GF-D8 (cell line): Measurements from ENCODE around the gene INTS14.

ENCODE experiments used
- DNase-seq: peaks from one replicate; lab custom pipeline; 2025; lab: John Stamatoyannopoulos, UW

INTS14 gene

DNA sequence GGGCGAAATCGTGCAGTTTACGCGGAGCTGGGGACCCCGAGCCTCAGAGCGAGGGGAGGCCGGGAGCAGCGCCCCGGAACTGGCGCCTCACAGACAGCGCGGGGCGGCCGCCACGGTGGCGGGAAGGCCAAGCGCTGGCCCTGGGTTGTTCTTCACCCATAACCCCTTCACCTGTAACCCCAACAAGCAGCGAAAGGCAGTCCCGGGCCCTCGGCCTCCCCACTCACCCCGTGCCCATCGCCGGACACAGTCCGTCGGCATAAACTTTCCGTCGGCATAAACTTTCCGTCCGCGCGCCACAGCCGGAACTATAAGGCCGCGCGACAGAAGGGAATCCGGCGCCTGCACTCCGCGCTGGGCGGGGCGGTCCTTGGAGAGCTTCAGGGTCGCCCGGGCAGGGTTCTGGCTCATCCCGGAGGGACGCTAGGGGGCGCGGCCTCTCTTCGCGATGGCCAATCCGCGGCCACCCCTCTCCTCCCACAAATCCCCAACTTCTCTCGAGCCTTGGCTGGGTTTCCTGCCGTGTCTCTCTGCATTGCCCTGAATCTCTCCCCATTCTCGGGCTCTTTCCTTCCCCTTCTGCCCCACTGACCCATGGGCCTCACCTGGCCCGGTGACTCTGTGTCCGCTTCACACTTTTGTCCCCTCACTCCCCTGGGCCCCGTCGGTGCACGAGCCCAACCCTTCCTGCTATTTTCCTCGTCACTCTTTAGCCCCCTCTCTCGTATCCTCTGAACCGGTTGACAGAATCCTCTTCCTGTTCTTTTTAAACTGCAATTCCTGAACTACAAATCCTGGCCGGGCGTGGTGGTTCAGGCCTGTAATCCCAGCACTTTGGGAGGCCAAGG is at the start of gene INTS14:
Gene INTS14 (minus strand): TSS at position 261 of the 848 bp plus-strand sequence. CDS start 3,751 bp downstream, outside the sequence.
- peak; percentile 87 for DNase-seq

DNA sequence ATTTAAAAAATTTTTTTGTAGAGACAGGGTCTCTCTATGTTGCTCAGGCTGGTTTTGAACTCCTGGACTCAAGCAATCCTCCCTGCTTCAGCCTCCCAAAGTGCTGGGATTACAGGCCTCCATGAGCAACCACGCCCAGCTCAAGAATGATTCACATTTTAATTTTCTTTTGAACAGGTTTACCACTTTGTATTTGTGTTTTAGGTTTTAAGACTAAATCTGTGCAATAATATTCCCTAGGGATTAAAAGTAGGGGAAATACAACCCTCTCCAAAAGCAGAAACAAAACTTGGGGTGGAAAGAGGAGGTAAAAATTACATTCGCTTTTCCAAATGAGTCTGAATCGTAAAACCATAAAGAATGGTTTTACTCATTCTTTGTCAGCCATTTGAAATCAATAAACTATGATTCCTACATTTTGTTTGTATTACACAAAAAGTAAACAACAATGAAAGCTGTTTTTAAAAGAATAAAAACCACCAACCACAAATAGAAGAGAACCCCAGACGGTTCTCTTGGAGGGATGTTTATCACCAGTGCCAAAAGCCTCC is 48.6 kb upstream of the INTS14 start:
- DNase-seq, result no peak

- no peak for DNase-seq
Observed at GRCh38 chr15:65655457-65655856, 44.5 kb upstream of the INTS14 start.

DNA sequence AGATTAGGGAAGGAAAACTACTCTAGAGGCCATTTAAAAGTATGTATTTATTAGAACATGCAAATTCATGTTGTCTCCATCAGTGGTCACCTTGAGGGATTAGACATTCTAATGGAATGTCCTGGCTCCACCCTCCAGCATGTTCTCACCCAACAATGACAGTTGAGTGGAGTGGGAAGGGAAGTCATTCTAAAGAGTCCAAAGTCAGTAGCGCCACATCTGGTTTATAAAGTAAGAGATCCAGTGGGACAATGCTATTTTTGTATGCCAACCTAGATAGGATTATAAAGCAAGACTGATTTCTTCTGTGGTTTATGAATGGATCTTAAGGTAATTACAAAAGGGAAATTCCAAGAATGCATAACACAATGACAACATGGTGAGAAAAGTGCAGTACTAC is 44.1 kb upstream of the INTS14 start:
- DNase-seq, result no peak

DNA sequence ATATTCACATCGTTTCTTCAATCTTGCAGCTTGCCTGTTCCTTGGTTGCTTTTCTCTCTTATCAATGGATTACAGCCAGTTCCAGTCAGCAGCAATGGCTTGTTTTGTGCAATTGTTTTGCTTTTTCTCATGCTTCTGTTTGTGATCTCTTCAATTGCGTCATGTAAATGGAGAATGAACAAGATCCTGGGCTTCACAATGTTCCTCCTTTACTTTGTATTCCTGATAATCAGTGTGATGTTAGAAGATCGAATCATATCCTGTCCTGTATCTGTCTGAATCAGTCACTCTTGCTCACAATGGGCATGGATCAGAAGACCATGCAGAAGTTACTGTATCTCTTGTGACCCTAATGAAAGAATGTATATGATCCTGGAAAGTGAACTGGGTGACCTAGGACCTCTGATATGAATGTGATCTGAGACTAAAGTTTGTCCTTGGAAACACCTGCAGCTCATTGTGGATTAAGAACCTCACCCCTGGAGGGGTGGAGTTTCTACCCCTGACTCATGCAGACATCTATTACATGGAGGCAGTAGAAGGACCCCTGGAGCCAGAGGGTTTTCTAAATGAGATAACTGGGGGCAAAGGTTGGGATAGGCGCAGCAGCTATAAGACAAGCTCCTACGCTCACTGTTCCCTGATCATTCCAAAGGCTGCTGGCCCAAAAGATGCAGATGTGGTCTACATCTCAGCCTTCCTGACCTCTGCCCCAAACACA is 43.0 kb upstream of the INTS14 start:
- no peak for DNase-seq

DNA sequence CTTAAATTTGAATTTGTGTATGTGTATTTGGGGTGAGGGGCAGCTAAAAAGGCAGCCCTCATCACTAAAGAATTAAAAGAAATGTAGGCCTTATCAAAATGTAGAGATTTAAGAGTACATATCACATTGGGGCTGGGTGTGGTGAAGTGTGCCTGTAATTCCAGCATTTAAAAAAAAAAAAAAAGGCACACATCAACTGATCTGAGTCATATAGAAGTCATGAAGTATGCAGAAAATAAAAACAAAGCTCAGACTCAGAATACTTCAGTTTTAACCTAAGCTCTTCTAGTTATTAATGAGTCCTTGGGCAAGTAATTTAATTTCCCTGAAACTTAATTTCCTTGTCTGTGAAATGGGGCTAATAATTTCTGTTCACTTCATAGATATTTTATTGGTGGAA is 42.4 kb upstream of the INTS14 start:
- no peak for DNase-seq

DNA sequence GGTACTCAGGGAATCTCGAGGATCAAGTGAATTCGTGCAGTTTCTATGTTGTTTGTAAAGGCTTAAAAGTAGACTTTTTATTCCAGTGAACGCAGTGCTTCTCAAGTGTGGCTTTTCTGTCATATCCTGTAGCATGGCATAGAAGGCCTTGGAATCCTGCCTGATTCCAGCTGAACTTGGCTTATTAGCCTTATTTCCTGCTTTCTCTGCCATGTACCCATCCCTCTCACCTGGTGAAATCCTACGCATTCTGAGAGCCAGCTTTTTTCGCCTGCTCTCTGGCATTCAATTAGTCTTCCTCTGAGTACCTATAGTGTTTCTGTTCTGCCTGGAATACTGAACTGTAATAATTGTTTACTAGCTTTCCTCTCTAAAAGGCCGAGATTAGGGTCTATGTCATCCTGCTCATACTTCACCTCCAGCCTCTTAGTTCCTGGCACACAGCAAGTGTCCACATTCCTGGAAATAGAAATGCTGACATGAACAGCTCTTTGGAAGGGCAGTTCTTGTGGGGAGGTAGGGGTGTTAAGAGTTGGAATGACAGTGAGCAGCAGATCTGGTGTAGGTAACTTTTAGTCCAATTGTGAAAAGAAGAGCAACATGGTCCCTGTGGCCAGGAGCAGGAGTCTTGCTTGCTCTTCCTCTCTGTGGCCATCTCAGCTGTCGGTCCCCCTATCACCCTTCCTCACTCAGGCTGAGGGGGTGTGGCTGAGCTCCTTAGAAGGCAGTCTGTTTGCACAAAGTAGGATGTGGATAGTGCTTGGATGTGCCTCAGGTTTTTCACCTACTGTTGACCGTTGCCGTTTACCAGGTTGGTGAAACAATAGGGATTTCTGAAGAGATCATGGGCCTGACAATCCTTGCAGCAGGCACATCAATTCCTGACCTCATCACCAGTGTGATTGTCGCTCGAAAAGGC is 41.2 kb upstream of the INTS14 start:
- no peak for DNase-seq

- DNase-seq, result no peak
Observed at GRCh38 chr15:65651042-65651322, 40.1 kb upstream of the INTS14 start.

GRCh38 chr15:65650312-65651041 is 39.5 kb upstream of the INTS14 start:
- no peak for DNase-seq

- DNase-seq, result no peak
Observed at GRCh38 chr15:65646486-65646885, 35.6 kb upstream of the INTS14 start.

DNA sequence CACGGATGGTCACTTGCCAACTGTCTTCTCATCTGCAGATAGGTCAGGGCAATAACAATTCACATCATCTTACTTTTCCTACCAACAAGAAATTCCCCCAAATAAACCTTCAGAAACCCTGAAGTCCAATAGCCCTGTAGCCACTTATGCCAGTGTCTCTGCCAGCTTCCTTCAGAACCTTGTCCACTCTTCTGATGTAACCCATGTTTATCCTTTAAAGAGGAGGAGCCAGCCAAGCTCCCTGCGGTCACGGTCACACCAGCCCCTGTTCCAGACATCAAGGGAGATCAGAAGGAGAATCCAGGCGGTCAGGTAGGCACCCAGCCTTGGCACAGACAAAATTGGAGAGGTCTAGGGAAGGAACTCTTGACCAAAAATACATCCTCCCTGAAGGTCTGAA is 34.5 kb upstream of the INTS14 start:
- DNase-seq, result no peak

GRCh38 chr15:65644282-65644681 is 33.4 kb upstream of the INTS14 start:
- no peak for DNase-seq

DNA sequence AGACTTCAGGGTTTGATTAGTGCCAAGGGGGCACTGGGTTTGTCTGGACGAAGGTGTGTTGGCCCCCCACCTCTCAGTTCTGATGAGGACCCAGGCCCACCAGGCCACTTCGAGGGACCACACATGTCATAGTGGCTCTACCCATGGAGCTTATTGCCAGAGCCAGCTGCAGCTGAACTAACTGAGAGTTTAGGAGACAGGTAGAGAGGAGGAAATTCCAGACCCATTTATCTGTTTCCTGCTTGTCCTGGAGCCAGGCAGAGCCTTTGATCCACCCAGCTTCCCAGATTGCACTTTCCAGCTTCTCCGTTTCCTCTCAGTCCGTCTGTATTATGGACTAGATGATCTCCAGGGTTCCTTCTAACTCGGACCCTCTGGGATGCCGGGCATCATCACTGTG is 31.7 kb upstream of the INTS14 start:
- no peak for DNase-seq

- no peak for DNase-seq
Observed at GRCh38 chr15:65641768-65642475, 31.0 kb upstream of the INTS14 start.

GRCh38 chr15:65639509-65639908 is 28.6 kb upstream of the INTS14 start:
- DNase-seq, result no peak

DNA sequence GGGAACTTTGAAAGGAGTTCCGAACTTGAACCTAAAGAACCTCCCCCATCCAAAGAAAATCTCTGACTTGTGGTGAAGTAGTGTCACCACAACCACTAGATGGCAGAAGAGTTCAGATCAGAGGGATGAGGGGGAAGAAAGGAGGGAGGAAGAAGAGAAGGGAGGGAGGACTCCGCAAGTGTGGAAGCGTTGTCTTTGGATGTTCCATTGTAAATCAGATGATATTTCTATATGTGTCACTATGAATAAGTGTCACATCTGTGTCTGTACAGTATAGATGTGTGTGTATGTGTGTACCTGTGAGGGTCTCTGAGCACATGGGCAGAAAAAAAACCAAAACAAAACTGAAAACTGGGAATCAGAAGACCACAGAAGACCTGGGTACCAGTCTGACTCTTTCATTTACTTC is 27.8 kb upstream of the INTS14 start:
- peak; percentile 45 for DNase-seq

DNA sequence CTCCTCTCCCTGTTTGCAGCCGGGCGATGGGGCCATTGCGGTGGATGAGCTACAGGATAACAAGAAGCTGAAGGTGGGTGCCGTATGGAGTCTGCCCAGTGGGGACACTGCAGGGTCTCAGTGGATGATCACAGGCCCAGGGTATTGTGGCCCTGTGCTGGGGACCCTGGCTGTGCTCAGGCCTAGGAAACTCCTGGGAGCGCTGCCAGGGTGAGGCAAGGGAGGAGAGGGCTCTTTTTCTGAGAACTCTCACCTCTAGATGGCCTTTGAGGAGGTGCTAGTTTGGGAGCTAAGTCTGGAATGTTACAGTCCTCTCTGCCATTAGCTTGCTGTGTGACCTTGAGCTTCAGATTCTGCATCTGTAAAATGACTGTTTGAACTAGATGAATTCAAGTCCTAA is 27.2 kb upstream of the INTS14 start:
- no peak for DNase-seq

DNA sequence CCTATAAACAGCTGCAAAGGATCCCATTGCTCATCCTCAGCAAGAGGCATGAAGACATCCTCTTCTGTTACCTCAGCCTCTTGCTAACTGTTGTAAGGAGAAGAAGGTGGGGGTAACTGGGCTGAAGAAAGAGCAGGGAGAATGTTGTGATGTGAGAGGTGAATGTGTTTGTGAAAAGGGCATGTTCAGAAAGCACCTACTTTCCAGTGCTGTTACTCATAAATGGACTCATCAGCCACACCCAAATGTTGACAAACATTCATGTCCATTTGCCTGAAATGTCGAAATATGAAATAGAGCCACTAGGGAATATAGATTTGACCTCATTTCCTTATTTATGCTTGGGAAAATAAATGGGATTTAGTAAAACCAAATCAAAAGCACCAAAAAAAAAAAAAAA is 23.4 kb upstream of the INTS14 start:
- no peak for DNase-seq

- DNase-seq, result no peak
Observed at GRCh38 chr15:65633752-65634151, 22.8 kb upstream of the INTS14 start.

DNA sequence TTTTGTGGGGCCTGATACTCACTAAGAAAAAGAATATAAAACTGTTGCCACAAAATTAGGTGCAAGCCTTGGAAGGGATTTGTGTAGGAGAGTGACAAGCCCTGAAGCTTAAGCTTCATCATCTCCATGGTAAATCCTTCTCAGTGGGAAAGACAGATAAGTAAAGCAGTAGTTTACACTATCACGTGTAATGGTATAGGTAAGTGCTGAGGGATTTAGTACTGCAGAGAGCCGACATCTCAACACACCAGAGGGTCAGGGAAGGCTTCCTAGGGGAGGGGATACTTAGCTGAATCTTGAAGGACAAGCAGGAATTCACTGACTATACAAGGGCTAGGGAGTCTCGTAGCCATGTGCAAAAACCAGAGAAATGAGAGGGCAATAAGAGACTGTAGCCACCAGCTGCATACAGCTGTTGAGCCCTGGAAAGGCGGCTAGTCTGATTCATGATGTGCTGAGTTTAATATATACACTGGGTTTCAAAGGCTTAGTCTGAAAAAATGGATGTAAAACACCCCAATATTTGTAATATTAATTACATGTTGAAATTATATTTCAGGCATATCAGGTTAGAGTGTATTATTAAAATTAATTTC is 21.9 kb upstream of the INTS14 start:
- DNase-seq, result no peak

DNA sequence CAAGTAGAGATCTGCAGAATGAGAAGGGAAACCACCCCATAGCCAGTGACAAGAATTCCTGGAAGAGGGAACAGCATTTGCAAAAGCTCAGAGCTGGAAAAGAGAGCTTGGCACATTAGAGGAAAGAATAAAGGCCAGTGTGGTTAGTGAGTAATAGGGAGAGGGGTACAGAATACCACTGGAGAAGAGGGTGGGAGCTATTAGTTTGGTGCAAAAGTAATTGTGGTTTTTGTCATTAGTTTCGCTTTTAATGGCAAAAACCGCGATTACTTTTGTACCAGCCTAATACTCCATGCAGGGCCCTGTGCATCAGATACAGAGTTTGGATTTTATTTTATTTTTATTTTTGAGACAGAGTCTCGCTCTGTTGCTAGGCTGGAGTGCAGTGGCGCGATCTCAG is 20.6 kb upstream of the INTS14 start:
- no peak for DNase-seq
